ENCODE measurements around the gene EMSY.

EMSY gene

GRCh38 chr11:76471382-76471781 lies 26.6 kb downstream of the EMSY start:
- no peak for TF ChIP-seq CTCF (conservative IDR thresholded peaks at IDR 0.05)
- no peak overlapping the region for H3K27ac ChIP-seq

- no peak overlapping the region for H3K27ac ChIP-seq
- TF ChIP-seq CTCF (conservative IDR thresholded peaks at IDR 0.05), result no peak
Observed at GRCh38 chr11:76480241-76480640, 35.4 kb downstream of the EMSY start.

- no peak overlapping the region for H3K27ac ChIP-seq
- no peak for TF ChIP-seq CTCF (conservative IDR thresholded peaks at IDR 0.05)
Observed at GRCh38 chr11:76491644-76492043, 46.8 kb downstream of the EMSY start.

GRCh38 chr11:76493040-76493439 lies 48.2 kb downstream of the EMSY start:
- TF ChIP-seq CTCF (conservative IDR thresholded peaks at IDR 0.05), result no peak
- H3K27ac ChIP-seq, result no peak overlapping the region

- no peak for TF ChIP-seq CTCF (conservative IDR thresholded peaks at IDR 0.05)
- no peak overlapping the region for H3K27ac ChIP-seq
Observed at GRCh38 chr11:76493626-76494539, 49.1 kb downstream of the EMSY start.

GRCh38 chr11:76495019-76495418 lies 50.2 kb downstream of the EMSY start:
- TF ChIP-seq CTCF (conservative IDR thresholded peaks at IDR 0.05), result no peak
- H3K27ac ChIP-seq, result no peak overlapping the region

- H3K27ac ChIP-seq, result no peak overlapping the region
- no peak for TF ChIP-seq CTCF (conservative IDR thresholded peaks at IDR 0.05)
Observed at GRCh38 chr11:76496174-76496573, 51.4 kb downstream of the EMSY start.

Data from VCaP (cell line).